HG03045 (cell line): Measurements from ENCODE around the gene FZD2.
"Not testable (repeated sequence)": the region's sequence is repeated elsewhere in the genome, so short reads cannot be mapped to it uniquely, and the experiment has no call there.

Experiments used
- ATAC-seq: cut with Tn5 transposase; IDR thresholded peaks from one replicate; pipeline ENCODE4 v1.9.1; 2021; ENCODE audit warnings: mild to moderate bottlenecking, moderate library complexity; ENCODE audit not compliant: unreplicated experiment

FZD2 gene

DNA sequence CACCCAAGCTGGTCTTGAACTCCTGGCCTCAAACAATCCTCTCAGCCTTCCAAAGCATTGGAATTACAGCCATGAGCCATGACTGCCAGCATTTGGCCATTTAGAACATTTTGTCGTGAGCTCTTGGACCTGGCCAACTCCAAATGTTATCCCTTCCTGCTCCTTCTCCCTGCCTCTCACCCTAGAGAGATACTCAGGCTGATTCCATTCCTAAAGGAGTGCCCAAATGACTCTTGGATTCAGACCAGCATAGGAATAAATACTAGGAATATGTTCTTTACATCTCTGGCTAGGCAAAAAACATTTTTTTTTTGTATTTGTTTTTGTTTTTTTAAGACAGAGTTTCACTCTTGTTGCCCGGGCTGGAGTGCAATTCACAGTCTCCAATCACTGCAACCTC, 15.5 kb downstream of the FZD2 start:
- no peak for ATAC-seq

DNA sequence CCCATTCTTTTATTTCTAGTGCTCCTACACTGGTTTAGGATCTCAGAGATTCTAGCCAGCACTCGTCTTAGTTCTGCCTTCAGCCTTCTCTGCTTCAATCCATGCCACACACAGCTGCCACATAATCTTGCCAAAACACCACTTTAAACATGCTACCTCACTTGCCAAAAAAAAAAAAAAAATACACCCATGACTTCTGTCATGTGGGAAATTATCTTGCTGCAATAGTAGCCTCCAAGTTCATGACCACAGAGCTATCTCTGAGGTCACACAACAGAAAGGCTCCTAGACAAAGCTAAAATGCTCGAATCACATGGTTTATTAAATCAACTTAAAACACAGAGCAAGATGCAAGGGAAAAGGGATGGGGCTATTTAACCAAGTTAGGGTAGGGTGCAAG, 18.1 kb downstream of the FZD2 start:
- no peak for ATAC-seq

DNA sequence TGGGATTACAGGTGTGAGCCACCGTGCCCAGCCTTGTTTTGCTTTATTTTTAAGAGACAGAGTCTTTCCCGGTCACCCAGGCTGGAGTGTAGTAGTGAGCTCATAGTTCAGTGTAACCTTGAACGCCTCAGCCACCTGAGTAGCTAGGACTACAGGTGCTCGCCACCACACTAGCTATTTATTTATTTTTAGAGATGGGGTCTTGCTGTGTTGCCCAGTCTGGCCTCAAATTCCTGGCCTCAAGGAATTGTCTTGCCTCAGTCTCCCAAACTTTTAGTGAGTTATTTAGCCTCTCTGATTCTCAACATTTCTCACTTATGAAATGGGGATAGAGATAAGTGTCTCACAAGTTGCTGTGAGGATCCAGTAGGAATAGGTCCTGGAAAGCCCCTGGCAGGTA, 21.7 kb downstream of the FZD2 start:
- no peak for ATAC-seq

DNA sequence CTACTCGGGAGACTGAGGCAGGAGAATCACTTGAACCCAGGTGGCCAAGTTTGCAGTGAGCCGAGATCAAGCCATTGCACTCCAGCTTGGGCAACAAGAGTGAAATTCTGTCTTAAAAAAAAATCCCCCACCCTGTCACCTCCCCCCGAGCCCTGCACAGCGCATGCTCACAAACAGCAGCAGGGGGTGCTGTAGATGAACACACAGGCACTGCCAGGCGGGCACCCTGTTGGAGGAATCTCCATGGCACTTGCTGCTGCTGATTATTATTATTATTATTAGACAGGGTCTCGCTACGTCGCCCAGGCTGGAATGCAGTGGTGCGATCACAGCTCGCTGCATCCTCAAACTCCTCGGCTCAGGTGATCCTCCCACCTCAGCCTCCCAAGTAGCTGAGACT, 24.6 kb downstream of the FZD2 start:
- no peak for ATAC-seq

DNA sequence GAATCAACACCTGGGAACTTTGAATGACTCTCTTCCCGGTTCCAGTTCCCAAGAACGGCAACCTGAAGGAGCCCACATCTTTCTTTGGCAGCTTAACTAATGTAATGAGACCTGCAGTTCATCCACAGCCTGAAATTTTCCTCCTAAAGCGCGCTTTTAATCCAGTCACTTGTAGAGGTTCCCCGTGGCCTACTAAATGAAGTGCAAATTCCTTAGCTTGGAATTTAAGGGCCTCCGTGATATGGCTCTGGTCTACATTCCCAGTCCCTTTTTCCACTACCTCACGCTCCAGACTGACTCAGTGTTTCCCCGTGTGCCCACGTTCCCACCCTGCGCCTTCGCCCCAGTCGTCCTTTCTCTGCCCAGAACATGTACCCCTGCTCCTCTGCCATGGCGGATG, 27.2 kb downstream of the FZD2 start:
- ATAC-seq: no peak

DNA sequence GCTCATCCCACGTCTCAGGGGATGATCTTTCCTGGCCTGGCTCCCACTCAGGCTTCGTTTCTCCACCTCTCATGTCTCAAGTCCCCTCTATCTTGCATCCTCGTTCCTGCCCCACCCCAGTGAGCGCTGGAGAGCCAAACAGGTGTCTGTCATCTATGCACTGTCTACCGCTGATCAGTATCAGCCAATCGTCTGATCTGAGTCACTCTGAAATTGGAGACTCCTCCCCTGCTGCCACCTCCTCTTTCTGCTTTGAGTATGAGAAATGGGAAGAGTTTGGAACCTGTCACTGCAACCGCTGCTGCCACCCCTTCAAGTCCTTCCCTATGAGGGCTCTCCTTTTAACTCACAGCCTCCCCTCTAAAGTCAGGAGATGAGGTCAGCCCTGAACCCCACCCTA, 28.0 kb downstream of the FZD2 start:
- ATAC-seq: no peak

DNA sequence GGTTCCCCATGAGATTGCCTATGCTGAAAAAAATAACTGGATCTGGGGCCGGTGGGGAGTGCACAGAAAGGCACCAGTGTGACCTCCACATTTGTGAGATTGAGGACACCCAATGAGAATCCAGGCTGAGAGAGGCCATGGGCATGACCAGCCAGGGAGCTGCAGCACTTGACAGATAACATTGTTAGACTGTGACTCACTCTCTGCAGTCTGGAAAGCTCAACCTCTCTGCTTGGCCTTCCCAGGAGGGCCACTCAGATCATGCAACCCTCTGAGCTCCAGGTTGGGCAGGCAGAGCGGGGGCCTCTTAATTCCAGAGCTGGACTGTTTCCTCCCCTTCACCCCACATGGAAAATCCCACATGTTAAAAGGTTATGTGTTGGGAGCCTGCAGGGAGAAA, 30.1 kb downstream of the FZD2 start:
- no peak for ATAC-seq

DNA sequence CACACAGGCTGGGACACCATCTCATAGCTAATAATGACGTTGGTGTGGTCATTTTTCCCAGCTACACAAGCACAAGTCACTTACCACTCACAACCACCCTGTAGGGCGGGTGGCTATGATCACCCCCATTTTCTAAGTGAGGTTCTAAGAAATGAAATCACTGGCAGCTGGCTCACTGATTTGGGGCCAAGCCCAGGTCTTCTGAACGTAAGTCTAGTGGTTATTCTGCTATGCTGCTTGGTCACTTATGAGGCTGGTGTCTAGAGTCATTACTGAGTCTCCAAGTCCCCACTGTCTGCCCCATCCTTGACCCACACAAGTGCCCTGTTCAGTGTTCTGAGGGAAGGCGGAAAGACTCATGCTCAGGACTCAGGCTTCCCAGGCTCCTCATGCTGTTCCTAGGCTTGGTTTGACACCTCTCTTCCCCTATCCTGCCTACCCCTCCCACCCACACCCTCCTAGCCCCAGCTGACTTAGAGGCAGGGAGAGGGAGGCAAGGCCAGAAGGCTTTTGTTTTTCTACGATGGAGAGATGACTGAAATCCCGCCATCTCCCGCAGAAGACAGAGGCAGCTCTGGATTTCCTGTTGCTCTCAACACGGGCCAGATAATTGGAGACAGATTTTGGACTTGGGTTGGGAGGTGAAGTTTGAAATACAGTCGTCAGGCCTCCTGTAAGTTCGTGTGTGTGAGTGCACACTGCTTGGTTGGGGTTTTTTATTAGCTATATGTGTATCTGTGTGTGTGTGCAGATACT, 32.2 kb downstream of the FZD2 start:
- no peak for ATAC-seq

DNA sequence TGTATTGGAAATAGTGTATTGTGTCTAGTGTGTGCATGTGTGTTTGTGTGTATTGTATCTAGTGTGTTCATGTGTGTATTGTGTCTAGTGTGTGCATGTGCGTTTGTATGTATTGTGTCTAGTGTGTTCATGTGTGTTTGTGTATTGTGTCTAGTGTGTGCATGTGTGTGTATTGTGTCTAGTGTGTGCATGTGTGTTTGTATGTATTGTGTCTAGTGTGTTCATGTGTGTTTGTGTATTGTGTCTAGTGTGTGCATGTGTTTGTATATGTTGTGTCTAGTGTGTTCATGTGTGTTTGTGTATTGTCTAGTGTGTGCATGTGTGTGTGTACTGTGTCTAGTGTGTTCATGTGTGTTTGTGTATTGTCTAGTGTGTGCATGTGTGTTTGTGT, 32.8 kb downstream of the FZD2 start:
- ATAC-seq: not testable (repeated sequence)

DNA sequence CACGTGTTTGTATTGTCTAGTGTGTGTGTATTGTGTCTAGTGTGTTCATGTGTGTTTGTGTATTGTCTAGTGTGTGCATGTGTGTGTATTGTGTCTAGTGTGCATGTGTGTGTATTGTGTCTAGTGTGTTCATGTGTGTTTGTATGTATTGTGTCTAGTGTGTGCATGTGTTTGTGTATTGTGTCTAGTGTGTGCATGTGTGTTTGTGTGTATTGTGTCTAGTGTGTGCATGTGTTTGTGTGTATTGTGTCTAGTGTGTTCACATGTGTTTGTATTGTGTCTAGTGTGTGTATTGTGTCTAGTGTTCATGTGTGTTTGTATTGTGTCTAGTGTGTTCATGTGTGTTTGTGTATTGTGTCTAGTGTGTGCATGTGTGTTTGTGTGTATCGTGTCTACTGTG, 33.5 kb downstream of the FZD2 start:
- not testable (repeated sequence) for ATAC-seq

DNA sequence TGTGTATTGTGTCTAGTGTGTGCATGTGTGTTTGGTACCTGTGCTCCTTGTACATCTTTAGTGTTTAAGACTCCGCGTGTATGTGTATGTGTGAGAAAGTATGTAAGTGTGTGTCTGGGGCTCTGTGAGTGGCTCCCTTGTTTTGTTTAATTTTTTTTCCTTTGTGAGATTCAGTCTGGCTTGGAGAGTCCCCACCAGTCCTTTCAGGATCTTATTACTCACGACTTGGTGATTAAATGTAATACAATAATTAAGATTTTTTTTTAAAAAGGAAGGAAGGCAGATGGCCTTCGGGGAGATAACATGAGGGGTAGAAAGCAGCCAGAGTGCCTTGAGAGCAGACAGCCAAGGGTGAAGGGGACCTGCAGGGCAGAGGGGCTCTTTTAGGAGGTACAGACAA, 33.9 kb downstream of the FZD2 start:
- no peak for ATAC-seq

DNA sequence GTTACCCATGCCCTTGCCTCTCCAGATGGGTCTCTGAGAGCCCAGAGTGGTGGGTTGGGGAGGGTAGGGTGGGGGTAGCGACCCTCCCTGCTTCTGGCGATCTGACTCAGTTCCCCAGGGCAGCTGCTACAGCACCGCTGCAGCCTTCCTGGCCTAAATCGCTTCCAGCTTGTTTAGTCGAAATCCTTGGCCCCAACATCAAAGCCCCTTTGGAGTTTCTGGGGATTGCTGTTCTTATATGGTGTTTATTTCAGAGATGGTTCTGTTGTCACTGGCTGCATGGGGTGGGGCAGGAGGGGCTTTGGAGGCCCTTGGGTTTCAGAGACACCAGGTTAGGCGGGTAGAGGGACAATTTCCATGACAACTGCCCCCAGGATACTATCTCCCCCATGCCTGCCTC, 35.9 kb downstream of the FZD2 start:
- no peak for ATAC-seq

DNA sequence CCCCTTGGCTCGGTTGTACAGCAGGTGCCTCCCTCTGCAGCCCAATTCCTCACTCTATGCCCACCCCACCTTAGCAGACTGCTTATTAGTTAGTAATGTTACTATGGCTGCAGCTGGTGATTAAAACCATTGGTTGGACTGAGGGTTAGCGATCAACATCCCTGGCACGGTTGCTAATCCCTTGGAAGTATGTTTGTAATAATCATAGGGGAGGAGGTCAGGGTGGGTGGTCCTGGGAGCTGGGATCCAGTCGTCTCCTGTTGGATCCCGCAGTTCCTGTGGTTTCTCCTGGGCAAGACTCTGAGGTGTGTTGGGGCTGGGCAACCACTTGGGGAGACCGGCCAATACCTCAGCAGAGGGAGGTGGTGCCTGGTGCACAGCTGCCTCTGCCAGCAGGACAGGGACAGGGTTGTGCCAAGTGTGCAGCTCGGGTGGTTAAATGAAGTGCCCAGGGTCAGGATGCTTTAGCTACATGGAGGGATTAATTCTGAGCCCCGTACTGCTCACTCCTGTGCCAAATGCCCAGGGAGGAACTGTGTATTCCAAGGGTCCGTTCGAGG, 38.0 kb downstream of the FZD2 start:
- ATAC-seq: no peak

DNA sequence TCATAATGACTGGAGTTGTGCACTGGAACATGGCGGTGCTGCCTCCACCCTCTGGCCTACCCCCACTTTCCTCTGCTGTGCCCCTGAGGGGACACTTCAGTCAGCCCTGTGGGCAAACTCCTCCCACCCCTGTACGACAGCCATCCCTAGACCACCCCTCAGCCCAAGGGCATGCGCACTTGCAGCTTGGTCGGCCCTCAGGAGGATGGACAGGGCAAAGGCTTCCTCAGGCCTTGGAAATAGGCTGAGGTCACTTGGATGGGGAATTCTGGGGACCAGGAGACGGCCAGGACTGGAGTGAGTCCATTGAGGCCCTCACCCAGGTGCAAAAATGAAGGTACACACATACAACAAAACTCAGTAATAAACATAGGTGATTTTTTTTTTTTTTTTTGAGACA, 41.0 kb downstream of the FZD2 start:
- no peak for ATAC-seq

DNA sequence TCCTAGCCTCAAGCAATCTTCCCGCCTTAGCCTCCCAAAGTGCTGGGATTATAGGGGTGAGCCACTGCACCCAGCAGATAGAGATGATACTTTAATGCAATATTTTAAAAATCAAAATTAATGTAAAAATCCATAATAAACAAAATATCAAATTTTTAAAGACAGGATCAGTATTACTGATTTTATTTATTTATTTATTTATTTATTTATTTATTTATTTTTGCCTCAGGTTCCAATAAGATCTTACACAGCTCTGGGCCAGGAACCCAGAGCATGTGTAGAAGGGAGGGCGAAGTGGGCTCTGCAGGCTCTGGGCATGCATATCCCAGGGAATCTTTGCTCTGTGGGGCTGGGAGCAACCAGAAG, 41.6 kb downstream of the FZD2 start:
- ATAC-seq: no peak

DNA sequence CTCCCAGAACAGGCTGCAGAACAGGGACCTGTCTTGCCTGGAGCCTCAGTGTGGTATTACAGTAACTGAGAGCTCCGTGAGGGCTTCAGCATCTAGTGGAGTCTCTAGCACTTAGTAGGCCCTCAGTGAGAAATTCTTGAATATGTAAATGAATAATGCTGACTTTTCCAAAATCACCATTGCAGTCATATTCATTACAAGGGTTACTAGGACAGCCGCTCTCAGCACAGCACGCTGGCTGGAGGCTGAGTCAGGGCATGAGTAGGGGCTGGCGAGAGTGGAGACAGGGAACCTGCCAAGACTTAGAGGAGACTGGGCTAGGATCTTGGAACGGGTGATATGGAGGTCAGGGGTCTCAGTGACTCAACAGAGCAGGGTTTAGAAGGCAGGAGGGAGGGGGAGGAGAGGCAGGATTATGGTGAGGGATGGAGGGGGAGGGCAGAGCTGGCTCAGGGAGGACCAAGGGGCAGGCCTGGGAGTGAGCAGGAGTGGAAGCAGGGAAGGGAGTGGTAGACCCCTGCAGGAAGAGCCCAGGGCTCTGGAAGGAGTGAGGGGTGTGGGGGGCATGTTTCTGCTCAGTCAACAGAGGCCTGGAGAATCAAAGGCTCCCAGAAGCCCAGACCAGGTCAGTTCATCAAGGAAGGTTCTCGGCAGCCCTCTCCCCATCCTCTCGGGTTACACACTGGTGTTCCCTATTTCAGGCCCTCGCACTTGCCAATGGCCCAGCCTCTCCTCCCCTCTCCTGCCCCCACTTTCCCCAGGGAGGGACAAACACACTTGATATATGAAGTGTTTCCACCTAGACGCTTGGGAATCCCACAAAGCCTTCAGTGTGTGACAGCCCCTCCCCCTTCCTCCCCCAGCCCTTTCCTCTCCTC, 42.3 kb downstream of the FZD2 start:
- no peak for ATAC-seq

DNA sequence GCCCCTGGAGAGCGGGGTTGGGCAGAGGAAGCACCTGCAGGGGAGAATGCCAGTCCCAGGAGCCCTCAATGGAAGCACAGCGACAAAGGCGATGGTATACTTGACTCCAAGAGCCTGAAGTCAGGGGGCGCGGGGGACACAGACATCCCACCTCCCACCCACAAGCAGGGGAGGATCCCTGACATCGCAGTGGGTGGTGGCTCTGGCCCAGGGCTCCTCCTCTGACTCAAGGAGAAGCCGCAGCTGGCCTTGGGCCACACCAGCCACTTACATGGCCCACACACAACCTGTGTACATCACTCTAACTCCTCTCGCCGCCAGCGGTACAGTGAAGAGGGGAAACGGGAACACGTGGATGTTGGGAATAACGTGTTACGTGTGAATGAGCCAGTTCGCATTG, 44.3 kb downstream of the FZD2 start:
- no peak for ATAC-seq

DNA sequence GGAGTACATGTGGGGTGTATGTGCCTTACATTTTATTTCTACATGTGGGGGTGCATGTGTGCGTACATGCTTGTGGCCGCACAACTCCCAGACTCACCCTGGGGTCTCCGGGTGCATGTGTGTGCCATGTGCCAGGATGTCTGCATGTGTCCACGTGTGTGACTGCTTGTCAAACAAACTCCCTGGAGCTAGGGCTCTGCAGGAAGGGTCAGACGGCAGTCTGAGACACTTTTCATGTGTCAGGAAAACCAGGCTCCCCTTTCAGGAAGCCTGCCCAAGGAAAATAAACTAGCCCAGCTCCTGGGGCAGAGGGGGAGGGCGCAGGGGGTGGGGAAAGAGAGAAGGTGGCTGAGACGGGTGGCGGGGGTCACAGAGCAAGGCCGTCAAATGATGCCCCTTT, 44.7 kb downstream of the FZD2 start:
- ATAC-seq: no peak

DNA sequence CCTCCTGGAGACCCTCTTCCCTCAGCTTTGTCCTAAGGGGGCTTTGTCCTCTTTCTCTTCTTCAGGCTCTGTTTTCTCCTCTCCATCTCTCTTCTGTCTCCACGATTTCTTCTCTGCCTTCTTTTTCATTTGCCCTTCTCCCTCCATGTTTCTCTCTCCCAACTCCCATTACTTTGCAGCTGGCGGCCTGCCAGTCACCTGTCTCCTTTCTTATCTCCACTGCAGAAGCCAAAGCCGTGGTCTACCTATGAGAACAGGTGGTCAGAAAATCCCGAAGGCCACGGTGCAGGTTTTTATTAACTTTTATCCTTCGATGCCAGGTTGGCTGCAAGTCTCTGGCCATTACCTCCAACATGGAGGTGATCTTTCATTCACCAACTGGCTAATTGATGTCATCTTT, 45.1 kb downstream of the FZD2 start:
- ATAC-seq: no peak

DNA sequence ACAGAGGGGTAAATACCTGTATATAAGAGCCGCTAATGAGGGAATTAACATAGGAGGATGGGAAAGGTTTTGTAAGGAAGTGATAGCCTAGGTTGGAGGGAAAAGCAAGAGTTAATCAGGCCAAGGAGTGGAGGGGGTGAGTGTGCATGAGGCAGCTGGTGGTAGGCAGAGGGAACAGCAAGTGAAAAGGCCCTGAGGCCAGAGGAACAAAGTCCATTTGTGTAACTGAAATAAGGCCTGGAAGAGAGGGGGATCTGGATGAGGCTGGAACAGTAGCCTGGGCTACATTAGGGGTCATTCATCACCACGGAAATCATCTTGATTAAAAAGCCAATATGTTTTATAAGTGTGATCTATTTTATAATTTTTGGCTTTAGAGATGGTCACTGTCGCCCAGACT, 45.7 kb downstream of the FZD2 start:
- no peak for ATAC-seq

DNA sequence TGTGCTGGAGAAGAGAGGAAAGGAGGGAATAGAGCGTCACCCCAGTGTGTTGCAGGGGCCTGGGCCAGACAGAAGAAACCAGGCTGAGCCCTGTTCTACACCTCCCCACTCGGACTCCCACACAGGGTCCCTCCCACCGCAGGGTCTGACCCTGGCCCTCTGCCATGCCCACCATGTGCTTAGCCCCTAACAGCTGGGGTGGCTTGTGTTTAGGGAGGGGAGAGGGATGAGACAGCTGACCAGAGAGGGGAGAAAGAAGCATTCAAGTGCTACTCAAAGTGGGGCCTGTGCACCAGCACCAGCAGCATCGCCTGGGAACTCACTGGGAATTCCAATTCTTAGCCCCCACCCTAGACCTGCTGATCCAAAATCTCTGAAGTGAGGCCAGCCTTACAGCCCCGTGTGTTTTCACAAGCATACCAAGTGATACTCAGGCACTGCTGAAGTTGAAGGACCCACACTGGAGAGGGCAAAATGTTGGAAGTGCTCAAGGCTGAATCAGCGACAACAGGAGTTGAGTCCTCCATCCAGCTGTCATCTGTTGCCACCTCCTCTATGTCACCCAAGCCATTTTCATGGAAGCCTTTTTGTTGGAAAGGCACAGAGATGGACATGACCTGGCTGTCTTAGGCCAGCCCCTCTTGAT, 47.0 kb downstream of the FZD2 start:
- no peak for ATAC-seq
